ENCODE data around the gene GDF2.

The GDF2 gene

GRCh38 chr10:47312663-47312995, 9.6 kb upstream of the GDF2 start:
- no peak for DNase-seq (ENCODE audit: low spot score)

GRCh38 chr10:47314416-47314970, 7.8 kb upstream of the GDF2 start:
- no peak for DNase-seq (ENCODE audit: low spot score)

GRCh38 chr10:47315421-47315820, 6.8 kb upstream of the GDF2 start:
- DNase-seq (ENCODE audit: low spot score): no peak

GRCh38 chr10:47316131-47316530, 6.1 kb upstream of the GDF2 start:
- no peak for DNase-seq (ENCODE audit: low spot score)

- DNase-seq (ENCODE audit: low spot score): no peak
These were observed 5.0 kb upstream of the GDF2 start for GRCh38 chr10:47317251-47317650.

- DNase-seq (ENCODE audit: low spot score): peak; percentile 29
These were observed 3.5 kb upstream of the GDF2 start for GRCh38 chr10:47318706-47319105.

GRCh38 chr10:47319784-47320183, 2.5 kb upstream of the GDF2 start:
- no peak for DNase-seq (ENCODE audit: low spot score)

- no peak for DNase-seq (ENCODE audit: low spot score)
These were observed 1.4 kb upstream of the GDF2 start for GRCh38 chr10:47320812-47321211.

GRCh38 chr10:47321521-47322195, 596 bp upstream of the GDF2 start:
- no peak for DNase-seq (ENCODE audit: low spot score)

GRCh38 chr10:47323087-47323486, 833 bp downstream of the GDF2 start:
- no peak for DNase-seq (ENCODE audit: low spot score)

- DNase-seq (ENCODE audit: low spot score): no peak
These were observed 1.5 kb downstream of the GDF2 start for GRCh38 chr10:47323636-47324296.

- DNase-seq (ENCODE audit: low spot score): no peak
These were observed 3.3 kb downstream of the GDF2 start for GRCh38 chr10:47325303-47326291.

- peak; percentile 20 for DNase-seq (ENCODE audit: low spot score)
These were observed 4.2 kb downstream of the GDF2 start for GRCh38 chr10:47326306-47326926.

GRCh38 chr10:47326927-47327330, 4.7 kb downstream of the GDF2 start:
- DNase-seq (ENCODE audit: low spot score): no peak

GRCh38 chr10:47329855-47330254, 7.6 kb downstream of the GDF2 start:
- DNase-seq (ENCODE audit: low spot score): no peak

GRCh38 chr10:47330366-47330765, 8.1 kb downstream of the GDF2 start:
- no peak for DNase-seq (ENCODE audit: low spot score)

- DNase-seq (ENCODE audit: low spot score): peak; percentile 32
These were observed 8.6 kb downstream of the GDF2 start for GRCh38 chr10:47330804-47331203.

GRCh38 chr10:47331491-47331890, 9.2 kb downstream of the GDF2 start:
- no peak for DNase-seq (ENCODE audit: low spot score)

GRCh38 chr10:47331954-47332353, 9.7 kb downstream of the GDF2 start:
- no peak for DNase-seq (ENCODE audit: low spot score)

- no peak for DNase-seq (ENCODE audit: low spot score)
These were observed 10.1 kb downstream of the GDF2 start for GRCh38 chr10:47332371-47332770.

GRCh38 chr10:47332946-47333345, 10.7 kb downstream of the GDF2 start:
- DNase-seq (ENCODE audit: low spot score): no peak

GRCh38 chr10:47333532-47333931, 11.3 kb downstream of the GDF2 start:
- no peak for DNase-seq (ENCODE audit: low spot score)
